GM10248 (cell line): Measurements from ENCODE around the gene DIAPH2.

Source experiments
- CTCF ChIA-PET: fragments of 300-600 bp; sonication (Branson Sonifier 250); formaldehyde crosslinking; extraction: SDS; loops from one replicate; lab custom pipeline; 2021; ENCODE audit warnings: antibody characterized with exemption; lab: Yijun Ruan, JAX
- POLR2A ChIA-PET: fragments of 350-650 bp; sonication (Branson Sonifier 250); formaldehyde crosslinking; extraction: SDS; loops from one replicate; lab custom pipeline; 2020; ENCODE audit warnings: antibody characterized with exemption; lab: Yijun Ruan, JAX
- DNase-seq: peaks from one replicate; pipeline ENCODE4 v3.0.0; 2012; ENCODE audit errors: extremely low spot score
- TF ChIP-seq, protein P1 (sequence below): IDR thresholded peaks from 2 replicates; pipeline ENCODE4 v1.5.1; 2012; ENCODE audit warnings: mild to moderate bottlenecking, low read depth; ENCODE audit errors: extremely low read depth, missing control alignments, control extremely low read depth

The DIAPH2 gene

DNA sequence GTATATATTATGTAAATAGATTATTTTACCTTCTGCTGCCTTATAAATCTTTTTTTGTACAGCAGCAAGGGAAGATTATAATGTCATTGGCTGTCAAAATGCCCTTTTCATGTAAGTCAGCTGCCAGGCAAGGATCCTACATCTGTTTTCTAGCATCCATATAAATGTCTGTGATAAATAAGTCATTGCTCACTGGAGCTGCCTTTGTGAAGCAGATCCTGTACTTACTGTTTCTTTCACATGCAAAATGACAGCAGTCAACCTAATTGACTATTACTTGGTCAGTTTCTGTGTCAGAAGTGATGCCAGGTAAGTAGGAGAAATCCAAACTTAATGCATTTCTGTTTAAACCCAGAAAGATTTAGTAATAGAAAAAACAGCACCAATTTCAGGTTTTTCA is 819.8 kb downstream of the DIAPH2 start:
- DNase-seq: no peak
- CTCF ChIA-PET: no interaction called here
- POLR2A ChIA-PET: no interaction called here
- TF ChIP-seq, protein P1, sequence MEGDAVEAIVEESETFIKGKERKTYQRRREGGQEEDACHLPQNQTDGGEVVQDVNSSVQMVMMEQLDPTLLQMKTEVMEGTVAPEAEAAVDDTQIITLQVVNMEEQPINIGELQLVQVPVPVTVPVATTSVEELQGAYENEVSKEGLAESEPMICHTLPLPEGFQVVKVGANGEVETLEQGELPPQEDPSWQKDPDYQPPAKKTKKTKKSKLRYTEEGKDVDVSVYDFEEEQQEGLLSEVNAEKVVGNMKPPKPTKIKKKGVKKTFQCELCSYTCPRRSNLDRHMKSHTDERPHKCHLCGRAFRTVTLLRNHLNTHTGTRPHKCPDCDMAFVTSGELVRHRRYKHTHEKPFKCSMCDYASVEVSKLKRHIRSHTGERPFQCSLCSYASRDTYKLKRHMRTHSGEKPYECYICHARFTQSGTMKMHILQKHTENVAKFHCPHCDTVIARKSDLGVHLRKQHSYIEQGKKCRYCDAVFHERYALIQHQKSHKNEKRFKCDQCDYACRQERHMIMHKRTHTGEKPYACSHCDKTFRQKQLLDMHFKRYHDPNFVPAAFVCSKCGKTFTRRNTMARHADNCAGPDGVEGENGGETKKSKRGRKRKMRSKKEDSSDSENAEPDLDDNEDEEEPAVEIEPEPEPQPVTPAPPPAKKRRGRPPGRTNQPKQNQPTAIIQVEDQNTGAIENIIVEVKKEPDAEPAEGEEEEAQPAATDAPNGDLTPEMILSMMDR: no peak

DNA sequence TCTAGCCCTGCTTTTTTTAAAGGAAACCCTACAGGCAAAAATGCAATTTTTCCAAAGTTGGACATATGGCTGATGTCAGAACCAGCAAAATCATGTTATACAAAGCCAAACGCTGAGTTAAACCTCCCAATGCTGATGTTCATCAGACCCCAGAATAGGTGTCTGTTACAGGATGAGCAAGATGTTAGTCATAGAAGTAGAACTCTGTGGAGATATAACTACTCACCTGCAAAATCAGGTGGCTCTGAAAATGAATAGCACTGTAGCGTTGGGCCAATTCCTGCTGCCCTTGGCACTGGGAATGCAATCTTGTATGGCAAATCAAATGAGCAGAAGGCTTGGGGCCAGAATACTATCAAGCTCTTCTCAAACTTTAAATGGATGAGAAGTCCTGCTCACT is 833.1 kb downstream of the DIAPH2 start:
- POLR2A ChIA-PET: no interaction called here
- DNase-seq: no peak
- CTCF ChIA-PET: interaction anchor here (1.6 kb wide), 1 partner anchor 17 kb away, joined by 4 read pairs; no protein-coding TSS in a partner anchor
- TF ChIP-seq, protein P1: no peak

DNA sequence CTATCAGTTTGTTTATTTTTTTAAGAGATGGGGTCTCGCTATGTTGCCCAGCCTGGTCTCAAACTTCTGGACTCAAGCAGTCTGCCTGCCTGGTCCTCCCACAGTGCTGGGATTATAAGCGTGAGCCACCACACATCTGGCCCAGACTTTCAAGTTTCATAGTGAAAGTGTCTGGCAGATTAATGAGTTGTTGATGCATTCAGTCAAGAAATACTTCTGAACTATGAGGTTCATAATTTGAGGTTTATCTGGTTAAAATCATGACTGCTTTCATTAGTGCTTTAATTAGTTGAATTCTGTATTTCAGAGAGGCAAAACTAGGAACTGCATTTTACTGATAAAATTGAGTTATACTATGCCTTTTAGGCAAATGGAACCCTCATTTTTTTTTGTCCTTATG is 837.7 kb downstream of the DIAPH2 start:
- TF ChIP-seq, protein P1: no peak
- DNase-seq: no peak
- ChIA-PET CTCF (no interaction called here), POLR2A (no interaction called here)

DNA sequence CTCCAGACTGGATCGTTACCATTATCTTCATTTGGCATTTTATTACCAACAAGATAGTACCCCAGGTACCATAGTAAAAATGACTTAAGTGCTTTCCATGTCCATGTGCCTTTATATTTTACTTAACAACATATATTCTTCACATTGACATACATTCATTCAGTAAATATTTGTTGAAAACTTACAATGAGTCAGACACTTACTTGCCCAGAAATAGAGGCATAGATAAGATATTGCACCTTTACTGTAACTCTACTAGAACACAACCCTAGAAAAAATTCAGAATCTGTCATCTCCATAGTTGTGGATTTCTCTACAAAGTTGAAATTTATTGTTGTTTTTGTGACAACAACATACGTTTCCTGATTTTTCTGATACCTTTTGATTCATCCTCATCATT is 839.7 kb downstream of the DIAPH2 start:
- TF ChIP-seq, protein P1: no peak
- ChIA-PET POLR2A (no interaction called here), CTCF (no interaction called here)
- DNase-seq: no peak

DNA sequence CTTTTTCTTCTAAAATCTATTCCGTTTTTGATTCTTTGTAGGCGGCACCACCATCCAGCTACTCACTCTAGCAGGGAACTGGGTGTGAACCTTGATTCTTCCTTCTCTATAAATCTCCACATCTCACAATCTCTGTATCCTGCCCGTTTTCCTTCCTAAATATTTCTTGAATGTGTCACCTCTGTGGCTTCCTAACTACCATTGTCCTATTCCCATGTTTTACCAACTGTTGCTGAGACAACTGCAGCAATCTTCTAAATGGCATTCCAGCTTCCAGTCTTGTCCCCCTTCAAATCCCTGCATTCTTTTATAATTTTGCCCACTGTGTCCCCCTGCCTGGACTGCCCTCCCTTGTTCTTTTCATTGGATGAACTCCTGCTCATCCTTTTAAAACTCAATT is 840.4 kb downstream of the DIAPH2 start:
- POLR2A ChIA-PET: no interaction called here
- DNase-seq: no peak
- TF ChIP-seq, protein P1: no peak
- CTCF ChIA-PET: no interaction called here

DNA sequence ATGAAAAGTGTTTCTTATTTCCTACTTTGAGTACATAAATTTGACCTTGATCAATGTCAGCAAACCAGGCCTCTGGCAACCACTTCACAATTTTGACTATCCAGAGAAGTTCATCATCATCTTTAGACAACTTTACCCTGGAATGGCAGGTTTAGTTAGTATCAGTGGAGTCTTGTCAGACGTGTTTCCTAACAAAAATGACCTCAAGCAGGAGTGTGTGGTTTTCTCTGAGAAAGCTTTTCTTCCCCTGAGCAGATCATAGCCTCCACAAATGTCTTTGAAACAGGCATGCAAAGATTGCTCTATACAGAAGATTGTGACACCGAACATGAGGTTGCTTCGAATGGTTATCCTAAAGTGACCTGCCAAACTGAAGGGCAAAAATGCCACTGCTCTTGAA is 841.3 kb downstream of the DIAPH2 start:
- CTCF ChIA-PET: no interaction called here

DNA sequence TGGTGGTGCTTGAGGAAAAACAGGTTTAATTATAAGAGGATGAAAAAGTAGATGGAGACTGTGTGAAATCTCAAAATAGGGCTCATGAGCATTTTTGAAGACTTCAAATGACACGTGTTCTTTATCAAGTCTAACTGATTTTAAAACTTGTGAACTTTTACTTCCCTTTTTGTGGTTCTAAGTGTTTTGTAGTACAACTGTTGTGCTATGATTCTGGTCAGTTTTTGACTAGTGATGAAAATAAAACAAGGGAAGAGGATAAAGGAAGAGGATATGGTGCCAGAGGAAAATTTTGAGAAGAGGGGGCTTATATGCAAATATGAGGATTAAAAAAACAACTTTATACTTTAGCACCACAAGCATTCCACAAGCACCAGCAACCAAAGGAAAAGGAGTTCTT is 843.1 kb downstream of the DIAPH2 start:
- ChIA-PET CTCF (no interaction called here), POLR2A (no interaction called here)
- TF ChIP-seq, protein P1: no peak
- DNase-seq: peak; percentile 2

More for the DNA sequence above, 841.3 kb downstream of the DIAPH2 start:
- POLR2A ChIA-PET: no interaction called here
- TF ChIP-seq, protein P1: no peak
- no peak for DNase-seq
